ENCODE measurements around the gene LXN.
A peak's percentile ranks its signal among the peaks of the same experiment; 100 is the strongest.
"Not testable (repeated sequence)": the region's sequence is repeated elsewhere in the genome, so short reads cannot be mapped to it uniquely, and the experiment has no call there.

Gene LXN

GRCh38 chr3:158672215-158673176 lies at the start of gene LXN:
TSS of gene LXN (minus strand) at chr3:158672648. CDS start at chr3:158672478, 170 bp downstream.
- DNase-seq (ENCODE audit: low read depth), result peak; percentile 68

GRCh38 chr3:158722108-158722507 lies 49.7 kb upstream of the LXN start:
- DNase-seq (ENCODE audit: low read depth), result no peak

GRCh38 chr3:158718490-158719170 lies 46.2 kb upstream of the LXN start:
- DNase-seq (ENCODE audit: low read depth), result no peak

GRCh38 chr3:158717576-158717975 lies 45.1 kb upstream of the LXN start:
- no peak for DNase-seq (ENCODE audit: low read depth)

GRCh38 chr3:158713094-158713499 lies 40.6 kb upstream of the LXN start:
- DNase-seq (ENCODE audit: low read depth), result no peak

- DNase-seq (ENCODE audit: low read depth), result no peak
Measured at GRCh38 chr3:158712443-158712842, 40.0 kb upstream of the LXN start.

- no peak for DNase-seq (ENCODE audit: low read depth)
Measured at GRCh38 chr3:158711886-158712285, 39.4 kb upstream of the LXN start.

- DNase-seq (ENCODE audit: low read depth), result no peak
Measured at GRCh38 chr3:158710601-158711000, 38.2 kb upstream of the LXN start.

- DNase-seq (ENCODE audit: low read depth), result no peak
Measured at GRCh38 chr3:158709666-158710083, 37.2 kb upstream of the LXN start.

GRCh38 chr3:158703566-158703965 lies 31.1 kb upstream of the LXN start:
- no peak for DNase-seq (ENCODE audit: low read depth)

GRCh38 chr3:158702815-158703481 lies 30.5 kb upstream of the LXN start:
- no peak for DNase-seq (ENCODE audit: low read depth)

GRCh38 chr3:158701420-158702065 lies 29.1 kb upstream of the LXN start:
- DNase-seq (ENCODE audit: low read depth), result no peak

GRCh38 chr3:158700559-158700958 lies 28.1 kb upstream of the LXN start:
- no peak for DNase-seq (ENCODE audit: low read depth)

- DNase-seq (ENCODE audit: low read depth), result no peak
Measured at GRCh38 chr3:158696618-158697017, 24.2 kb upstream of the LXN start.

- DNase-seq (ENCODE audit: low read depth), result not testable (repeated sequence)
Measured at GRCh38 chr3:158693866-158694456, 21.5 kb upstream of the LXN start.

GRCh38 chr3:158685159-158685558 lies 12.7 kb upstream of the LXN start:
- DNase-seq (ENCODE audit: low read depth), result no peak

- no peak for DNase-seq (ENCODE audit: low read depth)
Measured at GRCh38 chr3:158683230-158683962, 10.9 kb upstream of the LXN start.

- no peak for DNase-seq (ENCODE audit: low read depth)
Measured at GRCh38 chr3:158680861-158681260, 8.4 kb upstream of the LXN start.

GRCh38 chr3:158679547-158680000 lies 7.1 kb upstream of the LXN start:
- no peak for DNase-seq (ENCODE audit: low read depth)

- DNase-seq (ENCODE audit: low read depth), result no peak
Measured at GRCh38 chr3:158678687-158679086, 6.2 kb upstream of the LXN start.

GRCh38 chr3:158671821-158672214 lies 630 bp downstream of the LXN start:
- no peak for DNase-seq (ENCODE audit: low read depth)

All from activated T-cell treated with anti-CD3 and anti-CD28 coated beads for 24 hours (primary cell).